ENCODE measurements around the gene TGM2. TPM values are rescaled to one million over a fixed set of nuclear protein-coding genes. Genes with fewer than 3 reads are reported as not detected.

Gene TGM2
- total RNA-seq, 3 donors from 2014 or later = 14.9 to 62.2 (median 33.3) TPM

- intact Hi-C loops (cut with DNase I, micrococcal nuclease) = no loop called here
- H3K4me1 ChIP-seq (ENCODE audit: low read depth) = peaks cover 15% of the 10 kb centered on the region
These were observed 12.9 kb downstream of the TGM2 start for GRCh38 chr20:38152175-38152620.

GRCh38 chr20:38151455-38151854, 13.6 kb downstream of the TGM2 start:
- H3K9me3 ChIP-seq = no peaks in the 10 kb centered on the region
- no peak for ATAC-seq
- intact Hi-C loops (cut with DNase I, micrococcal nuclease) = no loop called here
- TF ChIP-seq CTCF (IDR thresholded peaks at IDR 0.05) = no peak
- peak in 2 of 3 donors; percentile 3 to 13 for DNase-seq
- no peaks in the 10 kb centered on the region for H3K36me3 ChIP-seq (ENCODE audit: low read depth)
- peaks cover 15% of the 10 kb centered on the region for H3K4me1 ChIP-seq (ENCODE audit: low read depth)
- H3K4me3 ChIP-seq = no peak overlapping the region

More at GRCh38 chr20:38152175-38152620, 12.9 kb downstream of the TGM2 start:
- Histone ChIP-seq H3K9me3 (no peaks in the 10 kb centered on the region), H3K36me3 (ENCODE audit: low read depth) (no peaks in the 10 kb centered on the region), H3K4me3 (no peak overlapping the region)
- TF ChIP-seq CTCF (IDR thresholded peaks at IDR 0.05) = no peak
- ATAC-seq (peak; percentile 84), DNase-seq (peak; percentile 46 to 69 (median 58))

DNA sequence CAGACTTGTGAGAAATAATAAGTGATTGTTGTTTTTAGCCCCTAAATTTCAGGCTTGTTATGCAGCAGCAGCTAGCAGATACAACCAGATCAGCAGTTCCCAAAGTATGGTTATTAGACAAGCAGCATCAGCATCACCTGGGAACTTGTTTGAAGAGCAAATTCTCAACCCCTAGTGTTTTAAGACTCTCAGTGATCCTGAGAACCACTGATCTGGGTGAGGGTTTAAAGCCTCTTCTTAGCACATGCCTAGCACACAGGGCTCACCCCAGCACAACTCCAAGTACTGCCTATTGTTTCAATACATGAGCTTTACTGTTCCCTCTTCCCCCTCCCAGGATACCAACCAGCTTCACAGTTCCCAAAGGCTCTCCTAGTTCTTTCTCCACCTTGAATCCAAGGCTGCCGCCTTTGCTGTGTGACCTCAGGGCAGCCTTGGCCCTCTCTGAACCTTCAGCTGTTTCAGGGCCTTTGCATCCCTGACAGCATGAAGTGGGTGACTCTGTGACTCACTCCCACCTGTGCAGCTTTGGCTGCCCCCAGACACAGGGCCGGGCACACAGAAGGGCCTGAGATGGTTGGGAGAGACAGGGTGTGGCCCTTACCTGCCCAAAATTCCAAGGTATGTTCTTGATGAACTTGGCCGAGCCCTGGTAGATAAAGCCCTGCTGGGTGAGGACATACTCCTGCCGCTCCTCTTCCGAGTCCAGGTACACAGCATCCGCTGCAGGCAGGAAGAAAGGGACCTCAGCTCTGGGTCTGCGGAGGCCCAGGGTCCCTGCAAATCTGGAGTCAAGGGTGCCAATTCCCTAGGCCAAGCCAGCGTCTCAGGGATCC, 14.5 kb downstream of the TGM2 start:
- no peak overlapping the region for H3K4me3 ChIP-seq
- no peak for TF ChIP-seq CTCF (IDR thresholded peaks at IDR 0.05)
- ATAC-seq (no peak), DNase-seq (peak in 2 of 3 donors; percentile 23 to 25)
- H3K4me1 ChIP-seq (ENCODE audit: low read depth) = peaks cover 15% of the 10 kb centered on the region
- H3K9me3 ChIP-seq = no peaks in the 10 kb centered on the region
- no peaks in the 10 kb centered on the region for H3K36me3 ChIP-seq (ENCODE audit: low read depth)
- intact Hi-C loops (cut with DNase I, micrococcal nuclease) = no loop called here

DNA sequence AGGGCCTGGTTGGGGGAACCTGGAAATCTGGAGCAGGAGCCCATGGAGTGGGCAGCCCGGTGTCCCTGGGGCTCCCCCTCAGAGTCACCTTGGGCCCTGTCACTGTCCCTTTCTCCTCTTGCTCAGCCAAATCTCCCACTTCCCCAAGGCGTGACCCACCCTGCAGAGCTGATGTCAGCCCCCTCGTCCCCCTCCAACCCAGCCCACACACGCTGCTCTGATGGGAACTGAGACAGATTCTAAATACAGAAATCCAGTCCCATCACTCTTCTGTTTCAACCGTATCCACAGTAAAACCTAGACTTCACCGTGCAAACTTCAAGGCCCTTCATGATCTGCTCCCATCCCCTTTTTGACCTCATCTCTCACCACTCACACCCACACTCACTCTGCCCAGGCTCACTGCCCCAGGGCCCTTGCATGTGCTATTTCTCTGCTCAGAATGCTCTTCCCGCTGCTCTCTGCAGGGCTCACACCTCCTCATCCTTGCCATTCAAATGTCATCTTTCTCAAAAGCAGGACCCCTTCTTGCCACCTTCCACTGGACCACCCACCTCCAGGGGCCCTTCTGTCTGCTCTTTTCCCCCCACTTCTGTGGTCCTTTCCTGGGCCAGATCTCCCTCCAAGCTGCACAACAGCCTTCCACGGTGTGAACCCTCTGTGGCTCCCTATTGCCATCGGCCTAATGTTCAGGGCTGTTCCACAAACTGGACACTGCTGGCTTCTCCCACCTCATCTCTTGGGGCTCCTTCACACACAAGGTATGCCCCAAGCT, 16.6 kb downstream of the TGM2 start:
- DNase-seq (peak in 2 of 3 donors; percentile 9 to 22), ATAC-seq (no peak)
- no peak overlapping the region for H3K4me3 ChIP-seq
- H3K4me1 ChIP-seq (ENCODE audit: low read depth) = peaks cover 27% of the 10 kb centered on the region
- H3K9me3 ChIP-seq = no peaks in the 10 kb centered on the region
- H3K36me3 ChIP-seq (ENCODE audit: low read depth) = no peaks in the 10 kb centered on the region
- TF ChIP-seq CTCF (IDR thresholded peaks at IDR 0.05) = no peak
- intact Hi-C loops (cut with DNase I, micrococcal nuclease) = no loop called here

GRCh38 chr20:38147751-38148150, 17.3 kb downstream of the TGM2 start:
- ATAC-seq (no peak), DNase-seq (peak in 2 of 3 donors; percentile 21 to 47)
- intact Hi-C loops (cut with DNase I, micrococcal nuclease) = no loop called here
- Histone ChIP-seq H3K36me3 (ENCODE audit: low read depth) (no peaks in the 10 kb centered on the region), H3K4me3 (no peak overlapping the region), H3K9me3 (no peaks in the 10 kb centered on the region), H3K4me1 (ENCODE audit: low read depth) (peaks cover 26% of the 10 kb centered on the region)
- no peak for TF ChIP-seq CTCF (IDR thresholded peaks at IDR 0.05)
